Osteocyte (in vitro differentiated cells): ENCODE data around the gene KRTAP1-3. TPM values are rescaled to one million over a fixed set of nuclear protein-coding genes. Genes with fewer than 3 reads are reported as not detected.
"Not testable (repeated sequence)": the region's sequence is repeated elsewhere in the genome, so short reads cannot be mapped to it uniquely, and the experiment has no call there.

Source experiments
- DNase-seq: peaks from one replicate; pipeline ENCODE4 v3.0.0; 2021; ENCODE audit warnings: mixed read lengths; ENCODE audit not compliant: unreplicated experiment; ENCODE audit errors: extremely low spot score
- H3K27ac Mint-ChIP-seq: one replicate; pipeline ENCODE4 v1.8.0; 2021; ENCODE audit warnings: mild to moderate bottlenecking, mixed read lengths; ENCODE audit not compliant: unreplicated experiment
- H3K27me3 Mint-ChIP-seq: one replicate; pipeline ENCODE4 v1.8.0; 2021; ENCODE audit warnings: mixed read lengths; ENCODE audit not compliant: unreplicated experiment
- H3K36me3 Mint-ChIP-seq: one replicate; pipeline ENCODE4 v1.8.0; 2021; ENCODE audit warnings: mixed read lengths; ENCODE audit not compliant: unreplicated experiment
- H3K4me1 Mint-ChIP-seq: one replicate; pipeline ENCODE4 v1.8.0; 2021; ENCODE audit warnings: mixed read lengths; ENCODE audit not compliant: unreplicated experiment
- H3K4me3 Mint-ChIP-seq: one replicate; pipeline ENCODE4 v1.8.0; 2021; ENCODE audit warnings: mild to moderate bottlenecking, moderate library complexity, mixed read lengths; ENCODE audit not compliant: unreplicated experiment
- H3K9me3 Mint-ChIP-seq: one replicate; pipeline ENCODE4 v1.8.0; 2021; ENCODE audit warnings: mixed read lengths; ENCODE audit not compliant: unreplicated experiment
- CTCF ChIP-seq: fragments of 200-600 bp; sonication (generic); IDR thresholded peaks from 2 replicates; pipeline ENCODE4 v1.5.0; 2021; ENCODE audit warnings: antibody characterized with exemption, mild to moderate bottlenecking, moderate library complexity
- total RNA-seq: library from RNA; stranded (reverse); gene quantifications from 2 replicates; pipeline ENCODE4 v1.2.1, GENCODE V29; 2021

The KRTAP1-3 gene
- total RNA-seq, 1 donor from 2014 or later, result not detected

GRCh38 chr17:41008811-41009210, 25.9 kb downstream of the KRTAP1-3 start, which contains the start of gene KRTAP3-1:
Gene KRTAP3-1, minus strand, starts transcription at chr17:41009128. Its CDS starts 54 bp downstream, at chr17:41009074.
- peaks cover 4% of the 10 kb centered on the region for H3K4me1 Mint-ChIP-seq
- DNase-seq, result no peak
- H3K27me3 Mint-ChIP-seq, result no peaks in the 10 kb centered on the region
- no peak within 1 kb of the TSS for H3K4me3 Mint-ChIP-seq
- H3K27ac Mint-ChIP-seq, result no peak within 1 kb of the TSS
- no peak for TF ChIP-seq CTCF
- no peaks in the 10 kb centered on the region for H3K9me3 Mint-ChIP-seq
- H3K36me3 Mint-ChIP-seq, result no peaks in the 10 kb centered on the region

- Mint-ChIP-seq H3K4me3 (no peak overlapping the region), H3K27me3 (no peaks in the 10 kb centered on the region), H3K27ac (no peak overlapping the region), H3K36me3 (no peaks in the 10 kb centered on the region), H3K9me3 (no peaks in the 10 kb centered on the region), H3K4me1 (peaks cover 5% of the 10 kb centered on the region)
- no peak for TF ChIP-seq CTCF
- DNase-seq, result no peak
These were observed 30.3 kb downstream of the KRTAP1-3 start for GRCh38 chr17:41004397-41004796.

- DNase-seq, result no peak
These were observed 30.7 kb downstream of the KRTAP1-3 start for GRCh38 chr17:41003926-41004325.

GRCh38 chr17:41002814-41003213, 31.9 kb downstream of the KRTAP1-3 start:
- no peaks in the 10 kb centered on the region for H3K27me3 Mint-ChIP-seq
- peaks cover 5% of the 10 kb centered on the region for H3K4me1 Mint-ChIP-seq
- H3K36me3 Mint-ChIP-seq, result no peaks in the 10 kb centered on the region
- DNase-seq, result no peak
- H3K9me3 Mint-ChIP-seq, result no peaks in the 10 kb centered on the region
- H3K4me3 Mint-ChIP-seq, result no peak overlapping the region
- TF ChIP-seq CTCF, result no peak
- no peak overlapping the region for H3K27ac Mint-ChIP-seq

More at GRCh38 chr17:41003926-41004325, 30.7 kb downstream of the KRTAP1-3 start:
- Mint-ChIP-seq H3K4me3 (no peak overlapping the region), H3K27ac (no peak overlapping the region), H3K4me1 (peaks cover 5% of the 10 kb centered on the region), H3K9me3 (no peaks in the 10 kb centered on the region), H3K36me3 (no peaks in the 10 kb centered on the region), H3K27me3 (no peaks in the 10 kb centered on the region)
- TF ChIP-seq CTCF, result no peak

- H3K9me3 Mint-ChIP-seq, result no peaks in the 10 kb centered on the region
- DNase-seq, result no peak
- TF ChIP-seq CTCF, result no peak
- H3K4me1 Mint-ChIP-seq, result peaks cover 5% of the 10 kb centered on the region
- no peak overlapping the region for H3K27ac Mint-ChIP-seq
- H3K36me3 Mint-ChIP-seq, result no peaks in the 10 kb centered on the region
- H3K27me3 Mint-ChIP-seq, result peaks cover 2% of the 10 kb centered on the region
- no peak overlapping the region for H3K4me3 Mint-ChIP-seq
These were observed 32.9 kb downstream of the KRTAP1-3 start for GRCh38 chr17:41001795-41002194.

GRCh38 chr17:40999563-40999962, 35.1 kb downstream of the KRTAP1-3 start, which contains the start of gene KRTAP3-2:
Gene KRTAP3-2, minus strand, starts transcription at chr17:40999906. Its CDS starts 53 bp downstream, at chr17:40999853.
- not testable (repeated sequence) for H3K27me3 Mint-ChIP-seq, H3K4me3 Mint-ChIP-seq, H3K4me1 Mint-ChIP-seq, DNase-seq, H3K9me3 Mint-ChIP-seq, H3K36me3 Mint-ChIP-seq, H3K27ac Mint-ChIP-seq
